SKM-1 treated with dmso at 0.1 percent for 144 hours (cell line): ENCODE results near the gene FNDC11.
A peak's percentile ranks its signal among the peaks of the same experiment; 100 is the strongest.

Source experiments
- DNase-seq: peaks from one replicate; lab custom pipeline; 2025; ENCODE audit not compliant: unreplicated experiment; lab: John Stamatoyannopoulos, UW

FNDC11 gene, protein sequence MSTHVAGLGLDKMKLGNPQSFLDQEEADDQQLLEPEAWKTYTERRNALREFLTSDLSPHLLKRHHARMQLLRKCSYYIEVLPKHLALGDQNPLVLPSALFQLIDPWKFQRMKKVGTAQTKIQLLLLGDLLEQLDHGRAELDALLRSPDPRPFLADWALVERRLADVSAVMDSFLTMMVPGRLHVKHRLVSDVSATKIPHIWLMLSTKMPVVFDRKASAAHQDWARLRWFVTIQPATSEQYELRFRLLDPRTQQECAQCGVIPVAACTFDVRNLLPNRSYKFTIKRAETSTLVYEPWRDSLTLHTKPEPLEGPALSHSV

DNA sequence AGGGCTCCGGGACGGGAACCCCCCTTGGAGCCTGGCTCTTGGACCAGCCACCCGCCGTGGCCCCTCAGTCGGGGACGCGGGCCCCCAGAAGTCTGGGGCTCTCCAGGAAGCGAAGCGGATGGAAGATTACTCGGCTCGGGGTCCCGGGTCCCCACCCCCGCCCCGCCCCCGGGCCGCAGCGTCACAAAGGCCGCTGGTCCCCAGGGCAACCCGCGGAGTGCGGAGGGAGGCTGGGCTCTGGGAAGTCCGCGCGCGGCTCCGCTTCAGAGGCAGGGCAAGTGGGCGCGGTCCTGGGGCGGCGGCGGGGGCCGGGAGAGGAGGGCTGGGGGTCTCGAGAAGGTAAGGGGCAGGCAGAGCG, at the start of gene FNDC11:
Gene FNDC11 (plus strand): TSS at position 227 of the 358 bp plus-strand sequence. CDS start 1,505 bp downstream, outside the sequence.
- DNase-seq = no peak

DNA sequence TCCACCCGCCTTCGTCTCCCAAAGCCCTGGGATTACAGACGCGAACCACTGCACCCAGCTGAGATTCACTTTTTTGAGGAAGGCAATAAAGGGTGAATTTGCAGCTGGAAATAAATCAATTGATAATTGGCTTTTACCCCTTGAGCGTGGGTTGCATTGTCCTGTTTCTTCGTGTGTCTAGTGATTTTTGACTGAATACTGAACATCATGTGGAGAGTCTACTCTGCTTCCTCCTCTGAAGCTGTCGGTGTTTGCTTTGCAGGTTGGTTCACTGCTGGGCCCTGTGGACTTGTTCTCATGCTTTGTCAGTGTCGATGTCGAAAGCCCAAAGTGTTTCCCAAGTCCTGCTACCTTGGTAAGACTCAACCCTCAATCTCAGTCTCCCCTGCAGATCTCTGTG, 49.3 kb upstream of the FNDC11 start:
- no peak for DNase-seq

DNA sequence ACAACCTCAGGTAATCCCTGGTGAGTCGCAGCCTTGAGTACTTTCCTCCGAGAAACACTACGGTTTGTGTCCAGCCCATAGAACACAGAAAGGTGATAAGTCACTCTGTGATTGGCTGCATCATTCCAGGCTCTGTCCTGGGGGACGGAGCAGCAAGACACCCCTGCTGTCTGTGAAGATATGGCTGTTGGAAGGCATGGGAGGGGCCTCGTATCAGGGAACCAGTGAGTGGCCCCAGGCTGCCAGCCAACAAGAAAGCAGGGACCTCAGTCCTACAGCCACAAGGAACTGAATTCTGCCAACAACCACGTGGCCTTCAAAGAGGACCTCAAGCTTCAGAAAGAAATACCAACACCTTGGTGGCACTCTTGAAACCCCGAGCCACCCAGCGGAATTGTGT, 48.7 kb upstream of the FNDC11 start:
- no peak for DNase-seq

DNA sequence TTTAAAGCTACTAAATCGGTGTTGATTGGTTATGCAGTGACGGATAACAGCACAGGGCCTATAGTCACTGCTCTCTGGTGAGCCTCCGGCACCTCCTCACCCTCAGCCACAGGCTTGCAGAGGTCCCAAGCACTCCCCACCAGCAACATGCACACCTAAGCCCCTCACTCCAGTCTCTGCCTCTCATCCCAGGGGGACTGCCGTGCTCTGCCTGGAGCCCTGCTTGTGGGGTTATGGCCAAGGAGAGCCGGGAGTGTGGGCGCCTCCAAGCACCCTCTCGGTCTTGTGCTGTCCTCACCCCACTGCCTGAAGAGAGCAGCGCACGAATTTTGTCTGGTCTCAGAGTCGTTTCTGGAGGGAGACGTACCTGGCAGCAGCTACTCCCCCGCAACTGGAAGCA, 48.2 kb upstream of the FNDC11 start:
- no peak for DNase-seq

DNA sequence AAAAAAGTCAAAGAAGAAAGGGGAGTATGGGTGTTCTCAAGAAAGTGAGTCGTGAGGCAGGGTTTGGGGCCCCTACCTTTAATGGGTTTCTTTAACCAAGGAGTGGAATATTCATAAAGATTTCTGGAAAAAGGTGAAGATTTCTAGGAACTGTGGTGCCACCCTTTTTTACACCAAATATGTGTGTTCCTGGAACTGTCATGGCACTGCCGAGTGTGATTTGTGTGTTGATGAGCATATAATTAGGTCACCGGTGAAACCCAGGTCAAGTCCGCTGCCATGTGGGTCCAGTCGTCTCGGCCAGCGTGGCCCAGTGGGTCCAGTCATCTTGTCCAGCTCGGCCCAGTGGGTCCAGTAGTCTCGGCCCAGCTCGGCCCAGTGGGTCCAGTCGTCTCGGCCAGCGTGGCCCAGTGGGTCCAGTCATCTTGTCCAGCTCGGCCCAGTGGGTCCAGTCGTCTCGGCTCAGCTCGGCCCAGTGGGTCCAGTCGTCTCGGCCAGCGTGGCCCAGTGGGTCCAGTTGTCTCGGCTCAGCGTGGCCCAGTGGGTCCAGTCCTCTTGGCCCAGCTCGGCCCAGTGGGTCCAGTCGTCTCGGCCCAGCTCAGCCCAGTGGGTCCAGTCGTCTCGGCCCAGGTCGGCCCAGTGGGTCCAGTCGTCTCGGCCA, 46.7 kb upstream of the FNDC11 start:
- no peak for DNase-seq

DNA sequence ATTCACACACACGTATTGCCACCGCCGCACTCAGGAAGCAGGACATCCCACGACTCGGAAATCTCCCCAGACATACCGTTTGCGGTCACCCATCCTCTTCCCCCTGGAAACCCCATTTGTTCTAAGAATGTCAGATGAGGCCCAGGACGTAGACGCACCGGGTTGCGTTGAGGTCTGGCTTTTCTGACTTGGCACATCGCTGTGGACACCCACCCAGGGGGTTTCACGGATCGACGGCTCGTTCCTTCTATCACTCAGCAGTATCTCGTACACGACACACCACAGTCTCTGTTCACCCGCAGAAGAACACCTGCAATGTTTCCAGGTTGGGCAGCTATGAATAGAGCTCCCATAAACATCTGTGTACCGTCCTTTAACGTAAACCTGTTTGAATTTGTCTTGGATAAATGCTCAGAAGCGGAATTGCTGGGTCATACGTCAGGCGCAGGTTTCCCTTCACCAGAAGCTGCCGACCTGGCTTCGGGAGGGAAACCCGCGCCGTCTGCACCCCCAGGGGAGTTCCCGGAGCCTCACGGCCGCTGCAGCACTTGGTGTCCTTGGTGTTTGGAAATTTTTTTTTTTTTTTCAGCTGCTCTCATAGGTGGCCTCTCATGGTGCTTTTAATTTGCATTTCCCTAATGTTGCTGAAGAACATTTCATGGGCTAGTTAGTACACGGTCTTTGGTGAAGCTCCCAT, 45.7 kb upstream of the FNDC11 start:
- DNase-seq = no peak

DNA sequence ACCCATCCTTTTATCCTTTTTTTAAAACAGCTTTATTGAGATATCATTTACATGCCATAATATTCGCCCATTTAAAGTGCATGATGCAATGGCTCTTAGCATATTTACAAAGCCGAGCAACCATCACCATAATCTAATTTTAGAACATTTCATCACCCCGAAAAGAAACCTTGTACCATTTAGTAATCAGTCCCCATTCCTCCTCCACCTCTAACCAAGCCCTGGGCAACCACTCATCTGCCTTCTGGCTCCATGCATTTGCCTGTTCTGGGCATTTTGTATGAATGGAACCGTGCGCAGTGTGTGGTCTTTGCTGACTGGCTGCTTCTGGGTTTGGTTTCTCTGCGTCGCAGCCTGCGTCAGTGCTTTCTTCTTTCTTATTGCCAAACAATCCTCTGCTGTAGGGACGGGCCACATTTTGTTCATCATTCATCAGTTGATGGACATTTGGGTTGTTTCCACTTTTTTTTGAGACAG, 44.8 kb upstream of the FNDC11 start:
- DNase-seq = no peak

DNA sequence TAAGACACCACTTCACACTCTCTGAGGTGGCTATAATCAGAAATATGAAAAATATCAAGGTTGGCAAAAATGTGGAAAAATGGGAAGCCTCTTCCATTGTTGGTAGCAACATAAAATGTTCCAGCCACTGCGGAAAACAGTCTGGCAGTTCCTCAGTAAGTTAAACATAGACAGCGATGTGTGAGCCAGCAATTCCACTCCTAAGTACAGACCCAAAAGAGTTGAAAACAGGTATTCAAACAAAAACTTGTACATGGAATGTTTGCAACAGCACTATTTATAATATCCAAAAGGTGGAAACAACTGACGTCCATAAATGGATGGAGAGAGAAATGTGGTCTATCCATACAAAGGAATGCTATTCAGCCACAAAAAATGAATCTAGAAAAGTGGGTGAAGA, 40.8 kb upstream of the FNDC11 start:
- no peak for DNase-seq

DNA sequence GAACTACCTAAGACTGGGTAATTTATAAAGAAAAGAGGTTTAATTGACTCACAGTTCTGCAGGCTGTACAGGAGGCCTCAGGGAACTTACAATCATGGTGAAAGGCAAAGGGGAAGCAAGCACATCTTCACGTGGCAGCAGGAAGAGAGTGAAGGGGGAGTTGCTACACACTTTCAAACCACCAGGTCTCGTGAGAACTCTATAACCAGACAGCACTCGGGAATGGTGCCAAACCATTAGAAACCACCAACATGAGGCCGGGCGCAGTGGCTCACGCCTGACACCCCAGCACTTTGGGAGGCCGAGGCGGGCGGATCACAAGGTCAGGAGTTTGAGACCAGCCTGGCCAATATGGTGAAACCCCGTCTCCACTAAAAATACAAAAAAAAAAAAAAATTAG, 39.4 kb upstream of the FNDC11 start:
- peak; percentile 34 for DNase-seq

DNA sequence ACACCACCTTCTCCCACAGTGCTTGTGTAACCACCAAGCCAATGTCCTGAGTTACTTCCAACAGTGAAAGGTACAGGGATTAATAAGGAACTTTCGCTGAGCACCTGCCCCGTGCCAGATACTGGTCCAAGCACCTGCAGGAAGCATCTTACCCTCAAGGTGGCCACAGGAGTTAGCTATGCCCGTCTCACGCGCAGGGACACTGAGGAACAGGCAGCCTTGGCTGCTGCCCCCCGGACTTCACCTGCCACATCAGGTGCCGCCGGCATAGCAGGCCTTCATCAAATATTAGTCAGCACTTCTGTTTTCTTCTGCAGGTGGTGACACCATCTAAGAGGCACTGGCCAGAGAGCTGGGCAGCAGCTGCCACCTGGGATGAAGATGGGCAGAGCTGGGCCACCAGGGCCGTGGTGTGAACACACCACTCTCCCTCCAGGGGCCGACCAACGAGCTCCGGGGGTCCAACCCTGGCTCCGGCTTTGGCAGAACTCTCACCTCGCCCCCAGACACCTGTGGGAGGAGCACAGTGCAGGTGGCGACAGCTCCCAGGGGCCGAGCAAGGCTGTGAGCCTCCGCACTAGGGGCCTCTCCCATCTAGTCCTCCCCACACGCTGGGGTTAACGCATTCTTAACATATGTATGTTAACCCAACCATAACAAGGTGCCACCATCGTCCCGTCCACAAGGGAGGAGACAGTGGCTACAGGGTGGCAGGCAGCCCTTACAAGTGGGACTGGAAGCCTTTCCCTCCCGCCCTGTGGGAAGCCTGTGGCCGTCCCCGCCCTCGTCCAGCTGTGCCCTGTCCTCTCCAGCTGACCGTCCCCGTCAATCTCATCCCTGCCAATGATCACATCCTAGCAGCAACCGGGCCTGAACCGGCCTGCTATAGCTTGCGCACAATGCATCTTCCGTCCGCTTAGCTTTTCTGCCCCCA, 36.3 kb upstream of the FNDC11 start:
- no peak for DNase-seq

DNA sequence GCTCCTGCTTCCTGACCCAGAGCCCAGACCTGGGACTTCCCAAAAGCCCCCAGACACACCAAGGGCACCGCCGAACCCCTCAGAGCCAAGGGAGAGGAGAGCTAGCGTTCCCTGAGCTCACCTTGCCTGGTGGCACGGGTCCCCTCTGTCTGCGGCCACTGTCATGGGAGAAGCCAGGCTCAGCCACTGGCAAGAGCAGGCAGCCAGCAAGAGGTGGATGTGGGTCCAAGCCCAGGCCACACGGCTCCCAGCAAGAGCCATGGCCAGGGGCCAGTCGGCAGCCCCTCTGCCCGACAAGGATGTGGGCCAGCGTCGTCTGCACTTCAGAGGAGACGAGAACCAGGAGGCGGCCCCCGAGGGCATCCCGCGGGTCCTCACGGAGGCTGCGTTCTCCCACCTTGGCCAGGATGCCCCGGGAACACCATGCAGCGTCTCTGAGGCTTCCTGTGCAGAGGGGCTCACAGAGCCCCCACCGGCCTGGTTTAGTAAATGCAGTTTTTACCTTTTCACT, 35.6 kb upstream of the FNDC11 start:
- DNase-seq = no peak

DNA sequence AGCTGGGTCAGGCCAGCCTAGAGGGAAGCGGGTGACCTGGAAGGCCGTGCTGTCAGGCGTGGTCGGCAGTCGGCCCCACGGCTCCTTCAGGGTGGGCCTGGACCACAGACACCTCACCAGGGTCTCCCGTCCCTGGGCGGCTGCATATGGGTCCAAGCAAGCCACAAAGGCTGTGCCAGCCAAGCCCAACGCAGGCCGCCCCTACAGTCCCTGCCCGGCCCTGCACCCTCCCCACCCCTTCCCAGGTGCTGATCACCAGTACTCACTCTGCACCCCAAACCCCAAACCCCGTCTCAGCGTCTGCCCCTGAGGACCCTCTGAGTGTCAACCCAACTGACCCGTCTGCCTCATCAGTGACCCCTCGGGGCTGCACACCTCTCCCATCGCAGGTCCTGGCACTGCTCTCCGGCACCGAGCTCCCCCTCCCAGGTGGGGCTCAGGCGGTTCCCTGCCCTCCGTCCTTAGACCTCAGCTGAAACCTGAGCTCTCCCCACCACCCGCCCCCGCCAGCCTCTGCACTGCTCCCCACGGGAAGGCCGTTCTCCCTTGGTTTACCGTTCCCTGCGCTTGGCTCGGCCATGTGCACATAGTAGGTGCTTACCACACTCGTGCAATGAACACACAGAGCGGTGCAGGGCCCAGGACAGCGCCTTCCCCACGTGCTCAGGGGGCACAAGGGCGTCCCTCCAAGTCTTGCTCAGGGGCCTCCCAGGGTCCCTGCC, 34.9 kb upstream of the FNDC11 start:
- no peak for DNase-seq

DNA sequence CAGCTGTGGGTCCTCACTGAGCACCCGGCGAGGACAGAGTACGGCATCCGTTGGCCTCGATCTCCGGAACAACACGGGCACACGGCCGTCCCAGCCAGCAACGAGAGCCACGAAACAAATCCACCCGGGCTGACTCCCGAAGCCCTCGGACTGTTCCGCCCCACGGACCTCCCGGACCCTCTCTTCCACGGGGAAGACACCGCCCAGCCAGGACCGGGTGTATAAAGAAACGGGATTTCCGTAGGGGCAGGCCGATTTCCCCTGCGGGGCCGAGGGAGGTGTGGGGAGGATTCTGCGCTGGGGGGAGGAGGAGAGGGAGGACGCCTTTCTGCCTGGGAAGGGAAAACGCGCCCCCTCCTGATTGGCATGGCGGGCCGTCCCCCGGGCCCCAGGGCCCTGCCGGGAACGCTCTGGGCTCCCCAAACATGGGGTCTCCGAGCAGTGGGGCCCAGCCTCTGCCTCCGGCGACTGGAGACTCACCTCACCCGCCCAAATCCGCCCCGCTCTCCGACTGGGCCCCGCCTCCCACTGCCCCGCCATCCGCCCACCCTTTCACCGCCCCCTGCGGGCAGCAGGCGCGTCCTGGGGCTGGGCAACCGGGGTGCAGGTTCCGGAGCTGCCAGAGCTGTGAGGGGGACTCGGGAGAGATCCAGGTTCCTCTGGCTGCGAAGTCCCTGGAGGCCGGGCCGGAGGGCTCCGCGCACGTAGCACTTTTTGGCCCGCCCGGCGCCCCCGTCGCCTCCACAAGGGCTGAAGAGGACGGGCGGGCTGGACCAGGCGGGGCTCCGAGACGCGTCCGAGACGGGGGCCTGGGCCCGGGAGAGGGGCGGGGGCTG, 34.1 kb upstream of the FNDC11 start:
- peak; percentile 56 for DNase-seq

DNA sequence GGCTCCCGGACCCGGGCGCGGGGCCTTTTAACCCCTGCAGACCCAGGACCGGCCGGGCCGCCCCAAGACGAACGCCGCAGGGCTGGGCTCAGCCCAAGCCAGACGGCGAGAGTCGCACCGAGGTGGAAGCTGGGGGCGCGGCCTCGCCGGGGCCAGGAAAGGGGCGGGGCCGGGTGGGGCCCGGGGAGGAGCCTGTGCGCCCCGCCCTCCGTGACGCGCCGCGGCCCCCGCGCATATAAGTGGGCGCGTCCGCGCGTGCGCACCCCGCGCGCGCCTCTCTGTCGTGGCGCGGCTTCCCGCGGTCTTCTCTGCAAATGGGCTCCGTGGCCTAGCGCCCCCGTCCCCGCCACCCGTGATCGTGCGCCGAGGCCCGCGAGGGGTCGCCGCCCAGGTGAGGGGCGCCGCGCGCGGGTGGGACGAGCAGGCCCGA, 33.4 kb upstream of the FNDC11 start, which contains the start of gene PPDPF:
Gene PPDPF (plus strand): TSS at position 262 of the 430 bp plus-strand sequence. CDS start 544 bp downstream, outside the sequence.
- peak; percentile 60 for DNase-seq

DNA sequence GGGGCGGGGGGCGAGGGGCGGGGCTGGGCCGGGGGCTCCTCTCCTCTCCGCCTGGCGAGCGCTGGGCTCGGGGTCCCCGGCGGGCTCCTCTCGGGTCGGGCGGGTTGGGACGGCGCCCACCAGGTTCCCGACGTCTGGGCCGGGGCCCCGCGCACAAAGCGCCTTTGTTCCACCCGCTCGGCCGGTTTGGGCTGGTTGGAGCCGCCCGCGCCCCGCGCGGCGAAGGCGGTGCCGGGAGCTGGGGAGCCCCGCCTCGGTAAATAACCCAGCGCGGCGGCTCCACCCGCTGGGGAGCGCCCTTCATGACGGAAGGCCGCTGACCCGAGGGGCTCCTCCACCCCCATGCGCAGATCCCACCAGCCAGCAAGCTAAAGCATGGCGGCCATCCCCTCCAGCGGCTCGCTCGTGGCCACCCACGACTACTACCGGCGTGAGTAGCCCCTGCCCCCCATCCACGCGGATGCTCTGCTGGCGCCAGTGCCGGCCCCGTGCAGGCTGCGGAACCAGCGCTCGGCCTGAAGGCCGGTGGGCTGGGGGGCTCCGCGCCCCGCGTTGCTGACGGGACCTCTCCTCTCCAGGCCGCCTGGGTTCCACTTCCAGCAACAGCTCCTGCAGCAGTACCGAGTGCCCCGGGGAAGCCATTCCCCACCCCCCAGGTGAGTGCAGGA, 32.9 kb upstream of the FNDC11 start:
- DNase-seq = no peak

DNA sequence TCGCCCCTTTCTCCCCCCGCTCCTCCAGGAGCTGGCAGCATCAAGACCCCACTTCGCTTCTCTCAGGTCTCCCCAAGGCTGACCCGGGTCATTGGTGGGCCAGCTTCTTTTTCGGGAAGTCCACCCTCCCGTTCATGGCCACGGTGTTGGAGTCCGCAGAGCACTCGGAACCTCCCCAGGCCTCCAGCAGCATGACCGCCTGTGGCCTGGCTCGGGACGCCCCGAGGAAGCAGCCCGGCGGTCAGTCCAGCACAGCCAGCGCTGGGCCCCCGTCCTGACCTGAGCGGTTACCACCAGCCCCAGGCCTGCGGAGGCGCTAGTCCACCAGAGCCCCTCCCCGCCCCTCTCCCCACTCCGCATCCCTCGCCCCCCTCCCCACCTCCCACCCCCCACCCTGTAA, 32.4 kb upstream of the FNDC11 start:
- no peak for DNase-seq

DNA sequence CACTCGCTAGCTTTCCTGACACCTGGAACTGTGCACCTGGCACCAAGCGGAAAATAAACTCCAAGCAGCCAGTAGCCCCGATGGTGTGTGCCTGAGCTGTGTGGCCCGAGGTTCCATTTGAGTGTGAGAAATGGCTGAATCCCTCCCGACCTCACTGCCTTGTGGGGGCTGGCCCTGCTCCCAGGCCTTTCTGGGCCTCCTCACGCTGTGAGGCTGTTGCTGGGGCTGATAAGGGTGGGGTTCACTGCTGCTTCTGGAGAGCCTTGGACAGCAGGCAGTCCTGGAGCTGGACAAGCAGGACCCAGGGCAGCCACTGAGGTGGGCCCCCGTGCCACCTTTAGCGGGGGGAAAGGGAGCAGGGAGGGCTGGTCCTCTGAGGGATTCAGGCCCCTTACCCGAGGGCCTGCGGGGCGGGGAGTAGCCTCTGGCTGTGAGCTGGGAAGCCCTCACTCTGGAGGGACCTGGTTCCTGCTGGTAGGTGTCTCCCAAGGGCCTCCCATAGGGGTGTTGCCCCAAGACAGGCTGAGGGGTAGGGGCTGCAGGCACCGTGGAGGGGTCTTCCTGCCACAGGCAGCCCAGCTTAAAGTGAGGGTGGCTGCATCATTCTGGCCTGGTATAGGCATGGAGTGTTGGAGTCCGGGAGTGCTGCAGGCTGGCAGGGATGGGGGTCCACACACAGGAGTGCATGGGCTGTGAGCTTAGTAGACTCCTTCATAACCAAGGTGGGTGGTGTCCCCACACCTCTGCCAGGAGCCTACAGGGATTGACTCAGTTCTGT, 31.7 kb upstream of the FNDC11 start:
- DNase-seq = no peak
